GM12878 (cell line): ENCODE data around the gene KLHL36. TPM values are rescaled to one million over a fixed set of nuclear protein-coding genes. Genes with fewer than 3 reads are reported as not detected.
A peak's percentile ranks its signal among the peaks of the same experiment; 100 is the strongest.

ENCODE experiments used
- ATAC-seq: fragments of 200-7000 bp; cut with Tn5 transposase; 3 replicates; pipeline ENCODE4 v1.9.1; 2020; ENCODE audit warnings: mild to moderate bottlenecking, moderate library complexity
- BruUV-seq: library from RNA; stranded (reverse); fragments of 400-500 nt; replicated peaks from 2 replicates; lab custom pipeline; 2021; lab: Mats Ljungman, UMichigan
- CTCF ChIA-PET: fragments of 300-600 bp; sonication (Branson Sonifier 250); formaldehyde crosslinking; extraction: SDS; loops from one replicate; lab custom pipeline; 2021; ENCODE audit warnings: inconsistent platforms; lab: Yijun Ruan, JAX
- POLR2A ChIA-PET: fragments of 350-600 bp; formaldehyde crosslinking; extraction: SDS; loops from one replicate; lab custom pipeline; 2021; ENCODE audit warnings: inconsistent platforms; lab: Charles Lee
- RAD21 ChIA-PET: fragments of 300-600 bp; sonication (Branson Sonifier 250); formaldehyde crosslinking; loops from one replicate; lab custom pipeline; 2023; ENCODE audit warnings: antibody characterized with exemption; ENCODE audit not compliant: unreplicated experiment; lab: Charles Lee
- SMC1A ChIA-PET: fragments of 300-600 bp; sonication (Branson Sonifier 250); formaldehyde crosslinking; loops from one replicate; lab custom pipeline; 2023; ENCODE audit not compliant: unreplicated experiment, uncharacterized antibody; lab: Charles Lee
- DNase-seq: peaks from one replicate; pipeline ENCODE4 v3.0.0-alpha.2; 2011; ENCODE audit warnings: low read depth, low spot score
- FAIRE-seq: peaks from 3 replicates; lab custom pipeline; 2011; peaks lifted over from hg19 to GRCh38; lab: Jason Lieb, UNC
- H2AFZ ChIP-seq: 2 replicates; pipeline ENCODE4 v1.6.0; 2011; ENCODE audit warnings: low read depth, low read length, control low read depth; ENCODE audit not compliant: control insufficient read depth
- H3K27ac ChIP-seq: 2 replicates; pipeline ENCODE4 v1.5.1; 2011; ENCODE audit warnings: control low read depth; ENCODE audit not compliant: control insufficient read depth, insufficient read depth
- H3K27me3 ChIP-seq, 2 experiments: replicated peaks in 1 of 2; 2 replicates each; pipeline versions ENCODE4 v1.6.0 to v1.6.1; 2011; ENCODE audit warnings: low read length in 1 of 2; ENCODE audit not compliant: control insufficient read depth in 2 of 2, insufficient read depth in 2 of 2
- H3K36me3 ChIP-seq, 2 experiments: 2 replicates each; pipeline ENCODE4 v1.5.1; 2011; ENCODE audit warnings: low read length in 1 of 2; ENCODE audit not compliant: control insufficient read depth in 2 of 2, insufficient read depth in 2 of 2
- H3K4me1 ChIP-seq: 2 replicates; pipeline ENCODE4 v1.6.1; 2011; ENCODE audit warnings: mild to moderate bottlenecking, low read length, moderate library complexity, mixed read lengths; ENCODE audit not compliant: control insufficient read depth, insufficient read depth
- H3K4me2 ChIP-seq: 2 replicates; pipeline ENCODE4 v1.6.0; 2011; ENCODE audit warnings: control low read depth; ENCODE audit not compliant: control insufficient read depth, insufficient read depth
- H3K4me3 ChIP-seq: fragments of 200-600 bp; sonication (generic); 2 replicates; pipeline ENCODE4 v1.5.1; 2016
- H3K79me2 ChIP-seq: 2 replicates; pipeline ENCODE4 v1.6.0; 2011; ENCODE audit warnings: low read length; ENCODE audit not compliant: control insufficient read depth, insufficient read depth
- H3K9ac ChIP-seq: 2 replicates; pipeline ENCODE4 v1.8.0; 2011; ENCODE audit warnings: low read length, control low read depth, mixed read lengths; ENCODE audit not compliant: control insufficient read depth, insufficient read depth
- H3K9me3 ChIP-seq: replicated peaks from 3 replicates; pipeline ENCODE4 v1.5.1; 2011; ENCODE audit warnings: mild to moderate bottlenecking, low read length; ENCODE audit not compliant: control insufficient read depth, insufficient read depth
- H4K20me1 ChIP-seq: 2 replicates; pipeline ENCODE4 v1.6.0; 2011; ENCODE audit not compliant: control insufficient read depth, insufficient read depth
- CBFB ChIP-seq: IDR thresholded peaks from 2 replicates; pipeline ENCODE4 v1.6.1; 2016; ENCODE audit warnings: antibody characterized with exemption, low read depth
- GATAD2B ChIP-seq: fragments of 450-650 bp; conservative IDR thresholded peaks from 2 replicates; pipeline ENCODE4 v1.6.1; 2017; ENCODE audit warnings: low read depth, mild to moderate bottlenecking, moderate library complexity
- IKZF2 ChIP-seq, 2 experiments: fragments of 450-650 bp; IDR thresholded peaks; 2 replicates each; pipeline ENCODE4 v1.6.1; 2017; ENCODE audit warnings: mild to moderate bottlenecking in 2 of 2, moderate library complexity in 2 of 2
- MLLT1 ChIP-seq: fragments of 450-650 bp; IDR thresholded peaks from 2 replicates; pipeline ENCODE4 v1.6.1; 2016; ENCODE audit warnings: mild to moderate bottlenecking
- NFXL1 ChIP-seq: fragments of 450-650 bp; IDR thresholded peaks from 2 replicates; pipeline ENCODE4 v1.6.1; 2017; ENCODE audit warnings: antibody characterized with exemption, mild to moderate bottlenecking, borderline replicate concordance
- NFYB ChIP-seq: IDR thresholded peaks from 2 replicates; pipeline ENCODE4 v1.6.1; 2011; ENCODE audit warnings: low read depth, mild to moderate bottlenecking, low read length, improper control_type of control experiment, moderate library complexity; ENCODE audit not compliant: insufficient read depth
- NR2C1 ChIP-seq: fragments of 450-650 bp; IDR thresholded peaks from 2 replicates; pipeline ENCODE4 v1.6.1; 2017; ENCODE audit warnings: antibody characterized with exemption, mild to moderate bottlenecking, moderate library complexity
- SMAD5 ChIP-seq: IDR thresholded peaks from 2 replicates; pipeline ENCODE4 v1.6.1; 2016; ENCODE audit warnings: antibody characterized with exemption, low read depth
- SPI1 ChIP-seq: IDR thresholded peaks from 2 replicates; pipeline ENCODE4 v1.6.1; 2011; ENCODE audit warnings: low read depth, mild to moderate bottlenecking, low read length, moderate library complexity, borderline replicate concordance; ENCODE audit not compliant: insufficient read depth
- TCF12 ChIP-seq: IDR thresholded peaks from 2 replicates; pipeline ENCODE4 v1.6.1; 2011; ENCODE audit warnings: low read depth, mild to moderate bottlenecking, low read length
- ZNF207 ChIP-seq: fragments of 450-650 bp; IDR thresholded peaks from 2 replicates; pipeline ENCODE4 v1.6.1; 2014; ENCODE audit warnings: antibody characterized with exemption, mild to moderate bottlenecking, borderline replicate concordance
- WGBS: methylation state at CpG from one replicate; pipeline ENCODE4 v1.1.6; 2016; ENCODE audit warnings: low lambda C conversion rate; ENCODE audit not compliant: insufficient replicate concordance, insufficient coverage; ENCODE audit errors: missing lambda C conversion rate; 5-methylcytosine and 5-hydroxymethylcytosine counted together
- in situ Hi-C: fragments of 300-500 bp; cut with MboI; formaldehyde crosslinking; loops from 9 replicates; pipeline ENCODE4 v1.14.3; 2018; ENCODE audit warnings: mixed read lengths
- intact Hi-C: fragments of 100-400 bp; cut with micrococcal nuclease; formaldehyde crosslinking; loops from one replicate; pipeline ENCODE4 v1.14.2; 2022; ENCODE audit not compliant: unreplicated experiment
- polyA plus RNA-seq, 11 experiments: library from polyadenylated mRNA; depleted of rRNA in 4 of 11; unstranded in 6 of 11; stranded (reverse) in 5 of 11; fragments of >200 nt; fragmentation: Nextera tagmentation in 4 of 11; fragmentation: Illumina TruSeq in 1 of 11; extraction: Ambion mirVana in 4 of 11; extraction: Trizol in 1 of 11; gene quantifications; 1 replicate in 1 of 11; 2 replicates in 10 of 11; pipeline versions ENCODE4 v1.2.1 to v1.2.3, GENCODE V29; 2011 to 2016; ENCODE audit warnings: inconsistent platforms in 2 of 11, missing spikeins in 2 of 11, low read depth in 1 of 11
- total RNA-seq, 4 experiments: library from RNA; depleted of rRNA in 3 of 4; stranded (reverse); fragments of >200 nt in 3 of 4; fragmentation: Illumina TruSeq in 1 of 4; extraction: Trizol in 1 of 4; gene quantifications; 2 replicates each; pipeline versions ENCODE4 v1.2.1 to v1.2.3, GENCODE V29; 2013 to 2021
- TF ChIP-seq, protein P1 (sequence below): IDR thresholded peaks from 2 replicates; pipeline ENCODE4 v1.6.1; 2011; ENCODE audit warnings: borderline replicate concordance, low read depth, mild to moderate bottlenecking, moderate library complexity, low read length; ENCODE audit not compliant: insufficient read depth, poor library complexity, severe bottlenecking
- TF ChIP-seq, protein P2 (sequence below): fragments of 450-650 bp; IDR thresholded peaks from 2 replicates; pipeline ENCODE4 v1.6.1; 2017; ENCODE audit warnings: antibody characterized with exemption, mild to moderate bottlenecking, moderate library complexity

The KLHL36 gene
- total and polyA plus RNA-seq, 10 of the 15 experiments (the other 5 are each of a cell fraction or from before 2014, with no cell fraction given), result 2.6 to 45.3 (median 16.8) TPM

- TF ChIP-seq, protein P1, sequence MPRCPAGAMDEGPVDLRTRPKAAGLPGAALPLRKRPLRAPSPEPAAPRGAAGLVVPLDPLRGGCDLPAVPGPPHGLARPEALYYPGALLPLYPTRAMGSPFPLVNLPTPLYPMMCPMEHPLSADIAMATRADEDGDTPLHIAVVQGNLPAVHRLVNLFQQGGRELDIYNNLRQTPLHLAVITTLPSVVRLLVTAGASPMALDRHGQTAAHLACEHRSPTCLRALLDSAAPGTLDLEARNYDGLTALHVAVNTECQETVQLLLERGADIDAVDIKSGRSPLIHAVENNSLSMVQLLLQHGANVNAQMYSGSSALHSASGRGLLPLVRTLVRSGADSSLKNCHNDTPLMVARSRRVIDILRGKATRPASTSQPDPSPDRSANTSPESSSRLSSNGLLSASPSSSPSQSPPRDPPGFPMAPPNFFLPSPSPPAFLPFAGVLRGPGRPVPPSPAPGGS, result no peak
- TF ChIP-seq TCF12 (no peak), CBFB (no peak)
- TF ChIP-seq, all 136 proteins: peak for 0
Measured at GRCh38 chr16:84630009-84630408, 18.3 kb upstream of the KLHL36 start (continued).

- no peaks in the 10 kb centered on the region for H3K27me3 ChIP-seq
- in situ Hi-C loops, result loop anchor here (25.0 kb wide), 1 partner anchor 332 kb away; no protein-coding TSS in a partner anchor
- peaks cover 29% of the 10 kb centered on the region for H3K4me1 ChIP-seq
- no peaks in the 10 kb centered on the region for H4K20me1 ChIP-seq
- H3K36me3 ChIP-seq, result no peaks in the 10 kb centered on the region
- BruUV-seq, result no TSS peak
- SMC1A ChIA-PET, result interaction anchor here (1.0 to 3.9 kb wide), 2 partner anchors 8 to 95 kb away, joined by 8 to 21 read pairs; no protein-coding TSS in a partner anchor
- H3K9me3 ChIP-seq, result no peaks in the 10 kb centered on the region
- CTCF ChIA-PET, result interaction anchor here (1.0 to 3.3 kb wide), 5 partner anchors 95 to 125 kb away, joined by 3 to 26 read pairs (median 10); no protein-coding TSS in a partner anchor
- H3K27ac ChIP-seq, result peak overlapping the region; percentile 38; the same call in 1 of the 2 replicates
- POLR2A ChIA-PET, result interaction anchor here (0.6 kb wide), 1 partner anchor 11 kb away, joined by 3 read pairs; no protein-coding TSS in a partner anchor
- H3K4me2 ChIP-seq, result peak overlapping the region; percentile 56; the same call in 1 of the 2 replicates
- 76% methylated on average over 16 of the region's 16 CpGs for WGBS
- DNase-seq (no peak), ATAC-seq (no peak), FAIRE-seq (no peak)
- intact Hi-C loops, result no loop called here
- no peak overlapping the region for H3K9ac ChIP-seq
- H3K4me3 ChIP-seq, result no peak overlapping the region
- no peaks in the 10 kb centered on the region for H3K79me2 ChIP-seq
- RAD21 ChIA-PET, result no interaction called here
- no peak overlapping the region for H2AFZ ChIP-seq
- no peak for TF ChIP-seq NR2C1
- peak; percentile 81 for TF ChIP-seq MLLT1
- TF ChIP-seq NFXL1, result no peak
- TF ChIP-seq, protein P2, sequence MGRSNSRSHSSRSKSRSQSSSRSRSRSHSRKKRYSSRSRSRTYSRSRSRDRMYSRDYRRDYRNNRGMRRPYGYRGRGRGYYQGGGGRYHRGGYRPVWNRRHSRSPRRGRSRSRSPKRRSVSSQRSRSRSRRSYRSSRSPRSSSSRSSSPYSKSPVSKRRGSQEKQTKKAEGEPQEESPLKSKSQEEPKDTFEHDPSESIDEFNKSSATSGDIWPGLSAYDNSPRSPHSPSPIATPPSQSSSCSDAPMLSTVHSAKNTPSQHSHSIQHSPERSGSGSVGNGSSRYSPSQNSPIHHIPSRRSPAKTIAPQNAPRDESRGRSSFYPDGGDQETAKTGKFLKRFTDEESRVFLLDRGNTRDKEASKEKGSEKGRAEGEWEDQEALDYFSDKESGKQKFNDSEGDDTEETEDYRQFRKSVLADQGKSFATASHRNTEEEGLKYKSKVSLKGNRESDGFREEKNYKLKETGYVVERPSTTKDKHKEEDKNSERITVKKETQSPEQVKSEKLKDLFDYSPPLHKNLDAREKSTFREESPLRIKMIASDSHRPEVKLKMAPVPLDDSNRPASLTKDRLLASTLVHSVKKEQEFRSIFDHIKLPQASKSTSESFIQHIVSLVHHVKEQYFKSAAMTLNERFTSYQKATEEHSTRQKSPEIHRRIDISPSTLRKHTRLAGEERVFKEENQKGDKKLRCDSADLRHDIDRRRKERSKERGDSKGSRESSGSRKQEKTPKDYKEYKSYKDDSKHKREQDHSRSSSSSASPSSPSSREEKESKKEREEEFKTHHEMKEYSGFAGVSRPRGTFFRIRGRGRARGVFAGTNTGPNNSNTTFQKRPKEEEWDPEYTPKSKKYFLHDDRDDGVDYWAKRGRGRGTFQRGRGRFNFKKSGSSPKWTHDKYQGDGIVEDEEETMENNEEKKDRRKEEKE, result no peak
- no peak for TF ChIP-seq SPI1
- TF ChIP-seq NFYB, result no peak
- no peak for TF ChIP-seq IKZF2 (IDR thresholded peaks at IDR 0.05)
- no peak for TF ChIP-seq ZNF207
- no peak for TF ChIP-seq SMAD5
- TF ChIP-seq GATAD2B, result no peak
Measured at GRCh38 chr16:84630446-84631152, 17.7 kb upstream of the KLHL36 start.
